Measurements from ENCODE around the gene KRT23. TPM values are rescaled to one million over a fixed set of nuclear protein-coding genes. Genes with fewer than 3 reads are reported as not detected.

The KRT23 gene
- total RNA-seq (2022; extraction: Qiagen RNA extraction): 0.08 to 0.29 TPM (median 0.11 TPM) in 4 of 5 replicates, not detected in the other

DNA sequence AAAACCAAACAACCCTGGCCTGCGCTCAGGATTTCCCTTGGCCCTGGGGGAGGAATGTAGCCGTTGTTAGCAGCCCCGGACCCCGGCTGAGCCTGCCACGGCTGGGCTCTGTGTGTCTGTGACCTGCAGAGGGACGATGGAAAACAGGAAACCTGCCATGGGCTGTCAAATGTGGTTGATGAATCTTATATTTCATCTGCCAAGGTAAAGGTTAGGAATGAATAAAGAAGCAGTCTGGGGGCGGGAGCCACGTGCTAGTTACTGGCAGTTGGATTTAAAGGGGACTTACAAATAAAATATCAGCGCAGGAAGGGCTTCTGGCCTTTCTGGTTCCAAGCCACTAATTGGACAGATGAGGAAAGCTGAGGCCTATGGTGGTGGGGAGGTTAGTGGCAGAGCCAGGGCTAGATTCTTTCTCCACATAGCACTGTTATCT lies at the start of gene KRT23:
Gene KRT23, minus strand, starts transcription at position 263 of the 436 bp plus-strand sequence. CDS start 1,043 bp downstream, outside the sequence.

DNA sequence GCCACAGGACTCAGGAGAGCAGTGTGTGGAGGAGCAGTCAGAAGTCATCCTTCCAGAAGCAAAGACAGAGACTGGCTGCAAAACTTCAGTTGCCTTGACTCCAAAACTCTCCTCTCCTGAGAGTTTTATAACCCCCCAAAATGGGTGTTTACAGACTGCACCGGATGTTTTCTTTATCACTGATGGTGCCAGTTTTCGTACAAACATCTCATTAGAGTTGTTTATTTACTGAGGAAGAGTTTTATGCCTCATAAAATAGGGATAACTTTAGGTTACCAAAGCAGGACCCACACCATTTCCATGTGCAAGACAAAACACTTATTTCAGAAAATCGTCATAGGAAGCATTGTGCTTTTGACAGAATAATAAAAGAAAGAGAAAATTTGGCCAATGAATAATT lies 46.8 kb upstream of the KRT23 start, which contains the start of gene KRT40:
Gene KRT40, minus strand, starts transcription at position 101 of the 400 bp plus-strand sequence. Its CDS starts 53 bp downstream, at position 48.

GRCh38 chr17:40966848-40967247 lies 29.4 kb upstream of the KRT23 start, which contains the start of gene KRT39:
Gene KRT39, minus strand, starts transcription at chr17:40966948. Its CDS starts 92 bp downstream, at chr17:40966856.

GRCh38 chr17:40884708-40885512 lies 52.5 kb downstream of the KRT23 start, which contains the start of gene KRT20:
Gene KRT20, minus strand, starts transcription at chr17:40885242. Its CDS starts 57 bp downstream, at chr17:40885185.

Other genes with a start within 250 kb of the KRT23 start
- not detected in 5 replicates for gene KRT24, start 233.9 kb downstream of the KRT23 start, total RNA-seq (2022; extraction: Qiagen RNA extraction)
- not detected in 5 replicates for gene KRT25, start 182.3 kb downstream of the KRT23 start, total RNA-seq (2022; extraction: Qiagen RNA extraction)
- not detected in 5 replicates for gene KRT26, start 165.4 kb downstream of the KRT23 start, total RNA-seq (2022; extraction: Qiagen RNA extraction)
- gene KRT27, start 155.1 kb downstream of the KRT23 start, total RNA-seq (2022; extraction: Qiagen RNA extraction): 0.06 TPM in 1 of 5 replicates, not detected in the others
- not detected in 5 replicates for gene KRT28, start 137.7 kb downstream of the KRT23 start, total RNA-seq (2022; extraction: Qiagen RNA extraction)
- gene KRT10, start 115.0 kb downstream of the KRT23 start, total RNA-seq (2022; extraction: Qiagen RNA extraction): 61.8 to 120 TPM (median 113 TPM) in 5 replicates
- gene KRT12, start 70.4 kb downstream of the KRT23 start, total RNA-seq (2022; extraction: Qiagen RNA extraction): not detected in 5 replicates
- 0.14 to 0.41 TPM (median 0.17 TPM) in 5 replicates for gene KRT20, start 52.4 kb downstream of the KRT23 start, total RNA-seq (2022; extraction: Qiagen RNA extraction)
- gene KRT39, start 29.3 kb upstream of the KRT23 start, total RNA-seq (2022; extraction: Qiagen RNA extraction): not detected in 5 replicates
- not detected in 5 replicates for gene KRT40, start 46.7 kb upstream of the KRT23 start, total RNA-seq (2022; extraction: Qiagen RNA extraction)
- gene KRTAP3-3, start 56.5 kb upstream of the KRT23 start, total RNA-seq (2022; extraction: Qiagen RNA extraction): not detected in 5 replicates
- 0.26 to 0.44 TPM (median 0.29 TPM) in 5 replicates for gene KRTAP3-2, start 62.3 kb upstream of the KRT23 start, total RNA-seq (2022; extraction: Qiagen RNA extraction)
- 0.24 TPM in 1 of 5 replicates, not detected in the others for gene KRTAP3-1, start 71.5 kb upstream of the KRT23 start, total RNA-seq (2022; extraction: Qiagen RNA extraction)
- not detected in 5 replicates for gene KRTAP1-5, start 89.6 kb upstream of the KRT23 start, total RNA-seq (2022; extraction: Qiagen RNA extraction)
- gene KRTAP1-4, start 92.5 kb upstream of the KRT23 start, total RNA-seq (2022; extraction: Qiagen RNA extraction): not detected in 5 replicates
- not detected in 5 replicates for gene KRTAP1-3, start 97.2 kb upstream of the KRT23 start, total RNA-seq (2022; extraction: Qiagen RNA extraction)
- gene KRTAP1-1, start 103.8 kb upstream of the KRT23 start, total RNA-seq (2022; extraction: Qiagen RNA extraction): not detected in 5 replicates
- not detected in 5 replicates for gene KRTAP2-1, start 109.7 kb upstream of the KRT23 start, total RNA-seq (2022; extraction: Qiagen RNA extraction)
- not detected in 5 replicates for gene KRTAP2-2, start 117.6 kb upstream of the KRT23 start, total RNA-seq (2022; extraction: Qiagen RNA extraction)
- 0.20 to 0.22 TPM in 2 of 5 replicates, not detected in the others for gene KRTAP2-3, start 122.5 kb upstream of the KRT23 start, total RNA-seq (2022; extraction: Qiagen RNA extraction)
- gene KRTAP2-4, start 128.2 kb upstream of the KRT23 start, total RNA-seq (2022; extraction: Qiagen RNA extraction): not detected in 5 replicates
- gene KRTAP4-7, start 146.5 kb upstream of the KRT23 start, total RNA-seq (2022; extraction: Qiagen RNA extraction): not detected in 5 replicates
- not detected in 5 replicates for gene KRTAP4-8, start 160.5 kb upstream of the KRT23 start, total RNA-seq (2022; extraction: Qiagen RNA extraction)
- not detected in 5 replicates for gene KRTAP4-16, start 164.6 kb upstream of the KRT23 start, total RNA-seq (2022; extraction: Qiagen RNA extraction)
- not detected in 5 replicates for gene KRTAP4-9, start 167.7 kb upstream of the KRT23 start, total RNA-seq (2022; extraction: Qiagen RNA extraction)
- gene KRTAP4-11, start 180.7 kb upstream of the KRT23 start, total RNA-seq (2022; extraction: Qiagen RNA extraction): not detected in 5 replicates
- not detected in 5 replicates for gene KRTAP4-12, start 186.5 kb upstream of the KRT23 start, total RNA-seq (2022; extraction: Qiagen RNA extraction)
- not detected in 5 replicates for gene KRTAP4-6, start 202.9 kb upstream of the KRT23 start, total RNA-seq (2022; extraction: Qiagen RNA extraction)
- not detected in 5 replicates for gene KRTAP4-5, start 212.2 kb upstream of the KRT23 start, total RNA-seq (2022; extraction: Qiagen RNA extraction)
- not detected in 5 replicates for gene KRTAP4-4, start 223.1 kb upstream of the KRT23 start, total RNA-seq (2022; extraction: Qiagen RNA extraction)
- gene KRTAP4-3, start 230.6 kb upstream of the KRT23 start, total RNA-seq (2022; extraction: Qiagen RNA extraction): not detected in 5 replicates
- not detected in 5 replicates for gene KRTAP4-2, start 240.6 kb upstream of the KRT23 start, total RNA-seq (2022; extraction: Qiagen RNA extraction)
- gene KRTAP4-1, start 247.3 kb upstream of the KRT23 start, total RNA-seq (2022; extraction: Qiagen RNA extraction): 0.10 to 0.29 TPM (median 0.16 TPM) in 3 of 5 replicates, not detected in the others

Measured in A549 treated with Hydrocortisone at 1 μM for 4 hours (cell line).